GM19240 (cell line): ENCODE results near the gene FILIP1.

ENCODE experiments used
- DNase-seq: peaks from one replicate; pipeline ENCODE4 v3.0.0; 2011; ENCODE audit warnings: low spot score; ENCODE audit not compliant: insufficient read length

The FILIP1 gene

DNA sequence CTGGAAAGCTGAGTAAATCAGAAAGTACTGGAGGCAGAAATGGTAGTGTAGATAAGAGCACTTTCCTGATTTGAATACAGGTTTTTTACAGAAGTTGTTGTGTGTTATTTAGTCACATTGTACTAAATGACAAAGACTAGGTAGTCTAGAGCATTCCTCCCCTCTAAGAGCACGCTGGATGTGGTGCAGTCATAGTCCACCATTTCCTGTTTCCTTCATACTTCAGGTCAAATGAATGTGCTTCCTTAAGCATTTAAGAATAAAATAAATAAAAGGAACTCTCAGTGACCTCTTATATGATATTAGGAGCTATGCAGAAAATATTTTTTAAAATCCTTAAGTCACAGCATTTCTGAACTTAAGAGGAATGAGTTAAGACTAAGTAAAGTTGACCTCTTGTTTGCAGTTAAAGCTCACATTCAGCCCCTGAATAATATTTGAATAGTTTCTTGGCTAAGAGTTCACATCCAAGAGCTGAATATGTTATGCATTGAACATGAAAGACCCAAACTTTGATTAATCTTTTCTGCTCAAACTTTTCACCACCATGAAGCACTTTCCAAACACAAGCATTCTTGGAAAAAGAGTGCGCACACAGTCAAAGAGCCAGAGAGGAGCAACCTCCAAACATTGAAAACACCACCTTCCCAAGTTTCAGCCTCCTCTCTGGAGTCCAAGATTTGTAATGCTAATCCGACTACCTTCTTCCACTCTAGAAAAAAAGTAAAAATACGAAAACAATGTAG is 155.6 kb downstream of the FILIP1 start:
- DNase-seq = no peak

DNA sequence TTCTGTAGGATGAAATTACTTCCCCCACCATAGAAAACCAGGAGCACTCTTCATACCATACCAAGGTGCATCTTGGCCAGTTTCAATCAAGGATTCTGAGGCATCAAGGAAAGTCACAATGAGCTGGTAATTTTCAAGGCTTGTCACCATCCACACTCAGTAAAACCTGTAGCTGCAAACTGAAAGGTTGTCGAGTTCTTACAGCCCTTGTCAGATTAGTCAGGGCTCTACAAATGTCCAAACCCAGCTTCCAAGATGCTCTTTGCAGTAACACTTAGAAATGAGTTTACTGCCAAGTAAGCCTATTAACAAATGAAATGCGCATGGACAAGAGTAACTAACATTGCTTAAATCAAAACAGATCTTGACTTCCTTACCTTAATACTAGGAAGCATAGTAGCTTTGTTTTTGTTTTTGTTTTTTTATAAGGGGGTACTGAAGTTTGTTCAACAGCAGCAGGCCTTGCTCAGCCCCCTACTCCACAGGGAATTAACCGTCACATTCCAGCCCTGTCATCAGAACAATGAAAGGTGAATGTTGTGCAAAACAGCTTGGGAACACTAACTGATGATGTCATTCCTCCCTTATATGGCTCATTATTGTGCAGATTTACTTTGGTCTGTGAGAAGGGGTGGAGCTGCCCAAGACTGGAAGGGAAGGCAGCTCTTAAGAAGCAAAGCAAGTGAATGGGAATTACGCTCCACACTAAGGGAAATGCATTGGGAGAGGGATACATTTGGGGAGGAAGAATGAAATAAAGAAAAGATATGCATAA is 159.1 kb downstream of the FILIP1 start:
- DNase-seq = no peak

DNA sequence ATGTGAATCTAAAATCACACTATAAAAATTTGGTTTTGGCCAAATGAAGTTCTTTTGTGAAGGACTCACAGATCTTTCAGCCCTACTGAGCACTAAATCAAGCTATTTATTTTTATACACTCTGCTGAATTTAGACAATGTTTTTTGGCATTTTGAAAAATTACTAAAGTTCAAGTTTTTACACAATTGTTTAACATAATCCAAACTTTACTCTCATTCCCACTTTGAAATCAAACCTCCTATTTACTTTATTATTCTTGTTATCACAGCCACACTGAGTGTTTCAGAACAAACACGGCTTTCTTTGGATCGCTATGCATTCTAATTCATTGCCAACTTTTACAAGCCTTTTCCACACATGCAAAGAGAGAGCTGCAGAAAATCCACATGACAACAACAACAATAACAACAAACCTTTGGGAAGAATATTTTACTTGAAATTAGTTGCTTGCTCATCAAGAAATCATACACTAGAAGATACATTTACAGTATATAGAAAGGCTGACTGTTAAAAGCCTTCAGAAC is 159.9 kb downstream of the FILIP1 start:
- DNase-seq = no peak

DNA sequence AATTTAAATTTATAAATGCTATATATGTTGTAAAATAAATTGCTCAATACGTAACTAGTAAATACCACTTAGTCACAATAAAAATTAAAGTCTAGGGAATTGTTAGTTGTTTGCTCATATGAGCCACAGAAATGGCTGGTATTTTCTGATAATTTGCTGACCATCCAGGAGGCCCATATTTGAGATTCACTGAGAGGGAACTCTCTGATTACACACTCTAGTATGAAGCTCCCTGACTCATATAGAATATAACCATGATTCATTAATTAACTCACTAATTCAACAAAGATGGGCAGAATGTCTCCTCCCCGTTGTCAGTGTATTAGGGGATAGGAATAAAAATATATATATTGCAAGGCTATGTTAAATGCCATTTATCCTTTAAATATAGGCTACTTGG is 162.4 kb downstream of the FILIP1 start:
- no peak for DNase-seq

DNA sequence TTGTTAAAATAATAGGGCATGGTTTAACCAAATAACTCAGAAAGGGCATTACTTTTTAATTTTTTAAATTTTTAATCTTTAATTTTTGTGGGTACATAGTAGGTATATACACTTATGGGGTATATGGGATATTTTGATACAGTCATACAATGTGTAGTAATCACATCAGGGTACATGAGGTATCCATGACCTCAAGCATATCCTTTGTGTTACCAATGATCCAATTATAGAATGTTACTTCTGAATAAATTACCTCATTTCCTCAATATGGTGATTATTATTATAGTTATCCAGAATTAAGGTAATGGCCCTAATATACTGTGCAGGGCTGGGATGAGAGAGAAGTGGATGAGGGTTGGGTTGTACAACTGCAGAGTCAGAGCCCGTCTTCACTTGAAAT is 163.9 kb downstream of the FILIP1 start:
- DNase-seq = no peak

DNA sequence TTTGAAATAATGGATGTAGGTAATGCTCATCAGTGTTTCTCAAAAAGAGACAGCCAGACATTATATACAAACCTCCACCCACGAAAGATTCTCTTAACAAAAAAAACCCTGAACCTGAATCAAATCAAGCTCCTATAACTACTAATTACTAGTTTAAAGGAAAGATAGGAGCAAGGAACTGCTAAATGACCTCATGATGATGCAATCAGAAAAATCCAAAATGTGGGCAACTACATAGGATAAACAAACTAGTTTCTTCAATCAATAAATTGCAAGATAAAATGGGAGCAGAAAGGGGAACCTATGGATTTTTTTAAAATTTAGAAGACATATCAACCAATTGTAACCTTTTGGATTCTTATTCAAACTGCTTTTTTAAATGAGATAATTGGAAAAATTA is 165.8 kb downstream of the FILIP1 start:
- no peak for DNase-seq

DNA sequence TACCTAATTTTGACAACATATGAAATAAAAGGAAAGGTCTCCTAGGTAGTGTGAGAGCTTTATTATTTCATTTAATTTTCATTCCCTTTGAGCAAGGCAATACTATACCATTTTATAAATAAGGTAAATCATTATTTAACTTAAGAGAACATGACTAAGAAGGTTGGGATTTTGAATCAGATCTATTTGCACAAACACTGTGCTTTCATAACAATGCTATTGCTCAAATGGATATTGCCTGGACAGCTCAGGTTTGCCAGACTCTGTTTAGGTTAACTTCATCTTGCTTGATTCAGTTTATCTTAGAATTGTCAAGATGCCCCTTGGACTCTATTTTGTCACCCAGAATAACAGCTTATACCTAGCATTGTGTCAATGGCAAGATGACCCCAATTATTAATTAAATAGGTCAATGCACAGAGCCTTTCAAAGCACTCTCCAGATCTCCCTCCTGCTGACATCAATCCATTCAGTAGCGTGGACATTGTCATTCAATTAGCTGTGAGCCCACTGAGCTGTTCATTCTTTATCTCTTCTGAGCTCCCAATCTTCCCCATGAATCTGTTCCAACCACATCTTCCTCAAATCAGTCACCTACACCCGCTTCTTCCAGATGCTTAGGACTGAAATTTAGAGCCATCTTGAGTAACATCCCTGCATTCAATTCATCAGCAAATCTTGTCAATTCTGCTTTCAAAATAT is 166.9 kb downstream of the FILIP1 start:
- no peak for DNase-seq

DNA sequence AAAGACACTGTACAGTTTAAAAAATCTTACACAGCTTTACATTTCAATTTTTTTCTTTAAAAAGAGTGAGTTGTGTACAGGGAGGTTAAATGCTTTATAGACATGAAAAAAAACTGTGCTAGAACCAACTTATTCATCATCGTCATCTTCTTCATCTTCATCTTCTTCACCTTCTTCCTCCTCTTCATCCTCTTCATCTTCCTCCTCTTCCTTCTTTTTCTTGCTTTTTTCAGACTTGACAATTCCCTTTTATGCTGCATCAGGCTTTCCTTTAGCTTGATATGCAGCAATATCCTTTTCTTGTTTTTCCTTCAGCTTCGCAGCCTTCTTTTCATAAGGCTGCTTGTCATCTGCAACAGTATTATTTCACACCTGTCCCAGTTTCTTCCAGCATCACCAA is 174.7 kb downstream of the FILIP1 start:
- no peak for DNase-seq

DNA sequence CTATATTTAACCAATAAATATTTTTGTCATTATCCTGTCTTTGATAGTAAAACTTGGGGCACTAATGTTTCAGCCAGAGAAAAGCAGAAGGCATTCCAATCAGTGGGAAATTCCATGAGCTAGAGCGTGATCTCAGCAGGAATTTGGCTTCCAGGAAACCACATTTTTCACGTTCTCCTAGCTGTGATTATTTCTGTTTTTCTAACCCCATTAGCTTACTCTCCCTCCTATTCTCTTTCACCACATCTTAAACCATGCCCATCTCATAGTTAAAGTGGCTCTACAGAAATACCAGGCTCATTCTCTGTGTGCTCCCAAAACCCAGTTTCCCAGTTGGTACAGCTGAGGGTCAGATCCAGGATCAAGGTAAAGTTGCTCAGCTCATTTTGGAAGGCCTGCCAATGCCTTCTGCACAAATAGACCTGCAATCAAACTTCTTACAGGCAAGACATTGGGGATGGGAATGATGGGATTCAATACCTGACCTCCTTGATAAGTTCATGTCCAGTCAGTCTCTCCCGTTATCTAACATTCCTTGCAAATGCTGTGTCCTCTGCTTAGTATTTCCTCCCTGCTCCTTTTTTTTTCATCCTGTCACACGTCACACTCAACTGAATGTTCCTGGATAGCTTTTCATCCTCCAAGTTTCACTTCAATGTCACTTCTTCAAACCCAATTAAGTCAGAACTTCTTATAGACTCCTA is 175.9 kb downstream of the FILIP1 start:
- no peak for DNase-seq

DNA sequence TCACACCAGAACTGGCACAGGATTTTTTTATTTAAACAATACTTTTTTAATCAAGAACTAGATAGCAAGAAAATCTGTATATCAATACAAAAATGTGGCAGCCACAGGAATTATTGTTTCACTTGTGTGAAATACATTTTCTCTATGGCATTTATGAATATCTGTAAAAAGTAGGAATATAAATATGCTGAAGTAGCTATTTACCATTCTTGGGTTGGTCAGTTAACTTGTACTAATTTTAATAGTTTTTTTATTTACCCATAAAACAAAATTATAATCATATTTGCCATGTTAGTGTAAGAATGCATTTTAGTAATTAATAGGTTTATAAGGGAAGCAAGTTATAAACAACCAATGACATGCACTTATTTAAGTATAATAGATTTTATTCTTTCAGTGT is 177.6 kb downstream of the FILIP1 start:
- no peak for DNase-seq

DNA sequence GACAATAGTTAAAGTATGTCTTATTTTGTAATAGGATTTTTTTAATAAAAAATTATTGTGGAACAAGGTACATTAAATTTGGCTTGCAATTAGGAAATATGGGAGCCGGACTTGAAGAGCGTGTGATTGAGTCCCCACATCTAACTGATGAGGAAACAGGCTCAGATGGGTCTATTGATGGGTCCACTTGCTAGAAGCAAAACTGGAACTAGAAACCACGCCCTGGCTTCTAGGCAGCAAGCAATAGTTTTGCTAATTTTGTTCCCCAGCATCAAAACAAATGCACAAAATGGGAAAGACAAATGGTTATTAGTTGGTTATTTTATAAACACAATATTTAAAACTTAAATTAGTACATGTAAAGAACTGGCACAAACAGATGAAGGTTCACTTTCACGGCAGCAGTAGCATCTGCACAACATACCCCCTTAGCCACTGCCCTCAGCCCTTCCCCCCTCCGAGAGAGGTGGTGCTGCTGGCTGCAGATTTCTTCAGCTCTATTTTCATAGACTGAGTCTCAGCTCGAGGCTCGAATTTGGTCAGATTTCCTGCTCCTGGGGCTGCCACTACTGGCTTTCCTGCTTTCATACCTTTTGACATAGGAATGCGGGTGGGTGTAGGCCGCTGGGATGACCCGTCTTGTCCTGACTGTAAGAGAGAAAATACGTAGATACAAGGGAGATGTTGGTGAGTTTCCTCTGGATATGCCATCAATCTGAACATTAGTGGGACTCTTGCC is 185.2 kb downstream of the FILIP1 start:
- no peak for DNase-seq

DNA sequence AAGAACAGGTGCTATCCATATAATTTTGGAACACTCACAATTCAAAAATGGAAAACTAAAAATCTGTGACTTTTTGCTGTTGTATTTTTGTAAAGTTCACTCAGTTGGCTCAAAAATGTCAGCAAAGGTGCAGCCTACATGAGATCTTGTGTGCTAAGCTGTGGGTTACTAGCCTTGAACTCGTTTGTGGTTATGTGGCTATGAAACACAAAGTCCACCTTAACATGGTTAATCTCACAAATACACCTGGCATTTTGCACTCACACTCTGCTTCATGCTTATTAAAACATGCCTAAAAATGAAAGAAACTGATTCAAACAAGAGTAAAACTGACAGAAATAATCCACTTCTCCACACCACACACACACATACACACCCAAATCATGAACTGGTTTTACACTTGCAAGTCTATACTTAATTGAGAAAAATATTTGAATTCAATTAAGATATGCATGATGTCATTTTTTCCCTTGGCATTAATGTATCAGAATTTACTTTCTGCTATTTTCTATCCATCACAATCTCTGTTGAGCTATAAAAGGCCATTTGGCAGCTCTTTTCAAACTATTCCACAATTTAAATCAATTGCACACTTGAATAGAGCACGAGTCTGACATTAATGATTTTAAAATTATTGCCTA is 186.1 kb downstream of the FILIP1 start:
- no peak for DNase-seq

DNA sequence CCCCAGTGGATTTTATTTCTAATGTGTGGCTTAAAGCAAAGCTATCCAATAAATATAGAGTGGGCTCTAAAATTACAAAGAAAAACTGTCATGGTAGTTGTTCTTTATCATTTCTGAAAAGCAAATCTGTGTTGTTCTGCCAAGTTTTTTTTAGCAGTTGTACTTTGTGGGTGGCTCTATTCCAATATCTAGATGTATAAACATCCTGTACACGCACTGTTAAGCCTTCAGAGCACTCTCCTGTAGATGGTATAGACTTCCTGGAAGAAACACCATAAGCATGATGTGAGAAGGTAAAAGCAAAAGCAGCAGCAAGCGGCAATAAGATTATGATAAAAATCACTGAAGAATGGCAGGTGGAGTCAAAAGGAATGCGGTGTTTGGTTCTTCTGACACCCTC is 187.5 kb downstream of the FILIP1 start:
- DNase-seq = no peak

DNA sequence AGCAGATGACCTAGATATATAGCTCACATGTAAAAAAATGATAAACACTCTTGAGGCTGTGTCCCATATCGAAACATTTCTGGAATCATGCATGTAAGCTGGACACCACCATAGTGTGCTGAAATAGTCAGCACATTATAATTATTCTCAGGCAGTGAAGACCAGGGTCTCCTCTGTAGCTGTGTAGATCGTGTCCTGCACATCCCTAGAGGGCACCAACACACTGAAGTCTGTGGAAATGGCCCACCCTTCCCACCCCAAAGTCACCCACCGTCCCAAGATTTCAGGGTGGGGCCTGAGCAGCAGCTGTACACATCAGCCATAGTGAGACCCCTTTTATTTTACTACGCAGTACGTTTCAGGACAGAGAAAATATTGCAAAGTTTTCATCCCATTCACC is 188.0 kb downstream of the FILIP1 start:
- DNase-seq = no peak

DNA sequence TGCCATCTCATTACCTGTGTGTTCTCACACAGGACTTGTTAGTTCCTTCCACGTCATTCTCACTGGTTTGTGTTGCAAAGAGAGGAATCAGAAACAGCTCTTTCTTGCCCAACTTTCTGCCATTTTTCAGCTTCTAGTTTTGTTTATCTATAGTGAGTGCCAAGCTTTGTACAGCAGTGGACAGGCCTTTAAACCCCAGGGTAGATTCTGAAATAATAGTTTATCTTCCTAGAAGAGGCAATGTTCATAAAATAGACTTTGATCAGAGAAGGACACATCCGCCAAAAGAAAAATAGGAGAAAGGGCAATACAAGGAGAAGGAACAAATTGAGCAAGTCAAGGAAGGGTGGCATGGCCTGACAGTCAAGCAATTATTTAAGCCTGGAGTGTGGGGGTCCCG is 191.3 kb downstream of the FILIP1 start:
- no peak for DNase-seq

DNA sequence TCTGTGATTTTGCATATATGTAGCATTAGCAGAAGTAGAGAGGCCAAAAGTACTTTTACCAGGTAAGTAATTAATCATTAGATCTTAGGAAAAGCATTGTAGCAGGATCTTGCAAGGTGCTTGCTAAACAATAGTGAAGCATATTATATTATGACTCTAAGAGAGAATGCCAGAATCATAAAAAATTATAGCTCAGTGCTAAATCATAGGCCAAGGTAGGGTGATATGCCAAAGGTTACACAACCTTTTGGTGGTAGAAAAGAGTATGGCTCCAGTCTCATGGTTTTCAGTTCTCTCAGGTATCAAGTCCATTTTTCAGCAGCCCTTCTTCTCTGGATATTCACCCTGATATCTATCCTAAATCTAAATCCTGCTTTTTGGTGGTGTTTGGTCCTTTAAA is 192.1 kb downstream of the FILIP1 start:
- no peak for DNase-seq

DNA sequence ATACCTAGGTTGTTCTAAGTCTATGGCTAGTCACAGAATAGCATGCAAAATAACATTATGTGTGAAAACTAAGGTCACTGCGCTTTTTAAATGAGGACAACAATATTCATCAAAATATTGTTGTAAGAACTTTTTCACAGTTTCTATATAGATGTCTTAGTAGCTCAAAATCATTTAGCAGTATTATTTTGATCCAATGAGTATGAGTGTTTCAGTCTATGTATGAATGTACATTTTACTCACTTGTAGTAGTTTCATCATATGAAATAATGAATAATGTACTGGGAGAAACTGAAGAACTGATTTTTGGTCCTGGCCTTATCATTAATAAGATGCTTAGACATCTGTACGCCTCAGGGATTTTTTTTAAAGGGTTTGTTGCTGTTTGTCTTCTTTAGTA is 192.5 kb downstream of the FILIP1 start:
- no peak for DNase-seq

DNA sequence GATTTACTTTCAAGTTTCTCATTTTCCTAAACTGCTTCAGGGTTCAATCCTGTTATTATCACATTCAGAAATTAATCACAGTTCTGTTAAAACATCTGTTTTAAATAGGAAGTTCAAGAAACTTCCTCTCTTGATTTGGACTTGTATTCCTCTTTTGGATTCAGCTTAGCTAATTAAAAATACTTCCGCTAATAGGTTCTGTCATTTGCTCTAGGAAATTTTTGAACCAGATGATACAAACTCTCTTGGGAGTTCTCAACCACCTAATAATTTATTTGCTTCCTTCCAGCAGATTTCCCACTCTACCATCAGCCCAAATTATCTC is 193.1 kb downstream of the FILIP1 start:
- no peak for DNase-seq

DNA sequence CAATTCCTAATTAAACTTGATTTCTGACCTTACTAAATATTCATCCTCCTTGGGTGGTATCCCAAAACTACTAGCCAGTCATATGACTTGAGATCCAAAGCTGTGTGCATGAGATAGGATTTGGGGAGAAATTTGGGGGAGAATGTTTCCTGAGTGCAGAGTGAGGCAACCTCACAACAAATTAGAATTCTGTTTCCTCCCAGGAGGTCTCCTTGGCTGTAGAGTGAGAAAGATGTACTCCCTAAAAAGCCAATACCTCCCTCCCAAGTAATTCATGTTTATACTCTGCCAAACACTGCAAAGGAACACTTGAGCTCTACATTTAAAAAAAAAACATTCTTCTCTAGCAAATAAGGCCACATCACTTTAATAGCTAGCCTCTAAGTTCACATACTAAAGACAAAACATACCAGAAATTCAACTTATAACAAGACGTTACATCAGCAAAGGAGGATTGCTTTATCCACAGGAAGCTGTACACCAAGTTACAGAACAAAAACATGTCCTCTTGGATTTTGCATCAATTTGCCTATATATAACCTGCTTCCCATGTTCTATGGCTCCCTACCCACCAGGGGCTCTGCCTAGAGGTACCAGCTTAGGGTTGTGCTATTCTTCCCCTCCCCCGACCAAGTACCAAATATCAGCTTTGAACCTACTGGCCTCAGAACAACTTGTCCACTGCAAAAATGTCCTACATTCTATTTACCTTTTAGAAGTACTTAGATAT is 193.6 kb downstream of the FILIP1 start:
- DNase-seq = no peak
